HEK293T (cell line): ENCODE data around the gene NRP1.

Source experiments
- CTCF ChIA-PET: fragments of 350-600 bp; formaldehyde crosslinking; extraction: SDS; loops from one replicate; lab custom pipeline; 2021; ENCODE audit warnings: antibody characterized with exemption, inconsistent platforms; lab: Yijun Ruan, JAX
- POLR2A ChIA-PET: fragments of 350-600 bp; formaldehyde crosslinking; extraction: SDS; loops from one replicate; lab custom pipeline; 2020; ENCODE audit warnings: antibody characterized with exemption, inconsistent platforms; lab: Yijun Ruan, JAX
- DNase-seq: peaks from one replicate; pipeline ENCODE4 v3.0.0; 2012; ENCODE audit warnings: mixed read lengths; ENCODE audit errors: extremely low spot score
- ARNT ChIP-seq: fragments of 450-650 bp; IDR thresholded peaks from 2 replicates; pipeline ENCODE4 v1.6.1; 2017; ENCODE audit warnings: mild to moderate bottlenecking
- BHLHE40 ChIP-seq: fragments of 450-650 bp; IDR thresholded peaks from 2 replicates; pipeline ENCODE4 v1.6.1; 2016; ENCODE audit warnings: mild to moderate bottlenecking, moderate library complexity, borderline replicate concordance
- CTBP1 ChIP-seq: fragments of 450-650 bp; IDR thresholded peaks from 2 replicates; pipeline ENCODE4 v1.6.1; 2016; ENCODE audit warnings: borderline replicate concordance
- ELF4 ChIP-seq: fragments of 450-650 bp; IDR thresholded peaks from 2 replicates; pipeline ENCODE4 v1.6.1; 2017; ENCODE audit warnings: antibody characterized with exemption
- FOXA1 ChIP-seq: fragments of 450-650 bp; IDR thresholded peaks from 2 replicates; pipeline ENCODE4 v1.6.1; 2016; ENCODE audit warnings: mild to moderate bottlenecking
- FOXK2 ChIP-seq: fragments of 450-650 bp; IDR thresholded peaks from 2 replicates; pipeline ENCODE4 v1.6.1; 2016; ENCODE audit warnings: mild to moderate bottlenecking
- FOXM1 ChIP-seq: fragments of 450-650 bp; IDR thresholded peaks from 2 replicates; pipeline ENCODE4 v1.6.1; 2017; ENCODE audit warnings: mild to moderate bottlenecking, borderline replicate concordance
- HDGF ChIP-seq: fragments of 450-650 bp; IDR thresholded peaks from 2 replicates; pipeline ENCODE4 v1.6.1; 2017; ENCODE audit warnings: antibody characterized with exemption, borderline replicate concordance
- L3MBTL2 ChIP-seq: fragments of 450-650 bp; conservative IDR thresholded peaks from 2 replicates; pipeline ENCODE4 v1.6.1; 2016; ENCODE audit warnings: mild to moderate bottlenecking
- LEF1 ChIP-seq: fragments of 450-650 bp; IDR thresholded peaks from 2 replicates; pipeline ENCODE4 v1.6.1; 2017; ENCODE audit warnings: mild to moderate bottlenecking, borderline replicate concordance
- NFRKB ChIP-seq: fragments of 450-650 bp; IDR thresholded peaks from 2 replicates; pipeline ENCODE4 v1.6.1; 2016; ENCODE audit warnings: mild to moderate bottlenecking, moderate library complexity
- PKNOX1 ChIP-seq: fragments of 450-650 bp; IDR thresholded peaks from 2 replicates; pipeline ENCODE4 v1.6.1; 2016
- SP1 ChIP-seq: fragments of 450-650 bp; IDR thresholded peaks from 2 replicates; pipeline ENCODE4 v1.6.1; 2017
- SUZ12 ChIP-seq: fragments of 450-650 bp; IDR thresholded peaks from 2 replicates; pipeline ENCODE4 v1.6.1; 2016; ENCODE audit warnings: mild to moderate bottlenecking
- TARDBP ChIP-seq: fragments of 450-650 bp; IDR thresholded peaks from 2 replicates; pipeline ENCODE4 v1.6.1; 2016
- ZNF384 ChIP-seq: fragments of 450-650 bp; IDR thresholded peaks from 2 replicates; pipeline ENCODE4 v1.6.1; 2016

The NRP1 gene

GRCh38 chr10:33204031-33204430, 130.4 kb downstream of the NRP1 start:
- DNase-seq, result no peak
- ChIA-PET POLR2A (no interaction called here), CTCF (interaction anchor here (0.6 kb wide), 1 partner anchor 169 kb away, joined by 6 read pairs; no protein-coding TSS in a partner anchor)
- TF ChIP-seq FOXA1 (no peak), BHLHE40 (no peak), L3MBTL2 (no peak), TARDBP (no peak), FOXK2 (no peak), PKNOX1 (no peak), ARNT (no peak), HDGF (no peak), NFRKB (no peak), SUZ12 (no peak), SP1 (no peak), ELF4 (no peak), ZNF384 (no peak), FOXM1 (no peak), CTBP1 (no peak), LEF1 (no peak)

GRCh38 chr10:33201971-33202370, 132.5 kb downstream of the NRP1 start:
- DNase-seq, result no peak
- POLR2A ChIA-PET, result no interaction called here
- TF ChIP-seq TARDBP (no peak), CTBP1 (no peak), SUZ12 (no peak), NFRKB (no peak), ZNF384 (no peak), LEF1 (no peak), L3MBTL2 (no peak), HDGF (no peak)
- CTCF ChIA-PET, result interaction anchor here (1.1 kb wide), 1 partner anchor 8 kb away, joined by 3 read pairs; no protein-coding TSS in a partner anchor

GRCh38 chr10:33201056-33201780, 133.2 kb downstream of the NRP1 start:
- ChIA-PET CTCF (interaction anchor here (1.1 kb wide), 1 partner anchor 8 kb away, joined by 3 read pairs; no protein-coding TSS in a partner anchor), POLR2A (no interaction called here)
- TF ChIP-seq ARNT, result no peak
- TF ChIP-seq L3MBTL2, result no peak
- no peak for TF ChIP-seq TARDBP
- TF ChIP-seq FOXM1, result no peak
- TF ChIP-seq BHLHE40, result no peak
- no peak for TF ChIP-seq LEF1
- TF ChIP-seq NFRKB, result no peak
- TF ChIP-seq FOXA1, result no peak
- no peak for TF ChIP-seq SUZ12
- TF ChIP-seq ZNF384, result no peak
- TF ChIP-seq ELF4, result no peak
- TF ChIP-seq SP1, result no peak
- TF ChIP-seq PKNOX1, result no peak
- no peak for TF ChIP-seq FOXK2
- no peak for TF ChIP-seq HDGF
- no peak for TF ChIP-seq CTBP1
- no peak for DNase-seq

- ChIA-PET CTCF (no interaction called here), POLR2A (no interaction called here)
- no peak for DNase-seq
- TF ChIP-seq SP1 (no peak), L3MBTL2 (no peak), FOXA1 (no peak), PKNOX1 (no peak), FOXK2 (no peak), LEF1 (no peak), ARNT (no peak), TARDBP (no peak), NFRKB (no peak), HDGF (no peak), SUZ12 (no peak), ELF4 (no peak), CTBP1 (no peak), BHLHE40 (no peak), FOXM1 (no peak), ZNF384 (no peak)
Observed at GRCh38 chr10:33199731-33200232, 134.7 kb downstream of the NRP1 start.

GRCh38 chr10:33198610-33199009, 135.9 kb downstream of the NRP1 start:
- ChIA-PET POLR2A (no interaction called here), CTCF (no interaction called here)
- DNase-seq, result no peak
- no peak for TF ChIP-seq ZNF384
- no peak for TF ChIP-seq SUZ12
- TF ChIP-seq FOXA1, result no peak
- no peak for TF ChIP-seq FOXM1
- no peak for TF ChIP-seq SP1
- no peak for TF ChIP-seq LEF1
- TF ChIP-seq BHLHE40, result no peak
